PC-9 (cell line): ENCODE results near the gene SLC36A2. TPM values are rescaled to one million over a fixed set of nuclear protein-coding genes. Genes with fewer than 3 reads are reported as not detected.
"Not testable (repeated sequence)": the region's sequence is repeated elsewhere in the genome, so short reads cannot be mapped to it uniquely, and the experiment has no call there.

Experiments used
- BruUV-seq: library from RNA; stranded (reverse); fragments of 400-500 nt; replicated peaks from 2 replicates; lab custom pipeline; 2021; lab: Mats Ljungman, UMichigan
- CTCF ChIA-PET: fragments of 300-600 bp; sonication (Branson Sonifier 250); formaldehyde crosslinking; loops from one replicate; lab custom pipeline; 2022; ENCODE audit warnings: antibody characterized with exemption; lab: Charles Lee
- POLR2A ChIA-PET: fragments of 300-600 bp; sonication (Branson Sonifier 250); formaldehyde crosslinking; loops from one replicate; lab custom pipeline; 2022; ENCODE audit warnings: antibody characterized with exemption; ENCODE audit not compliant: unreplicated experiment; lab: Charles Lee
- DNase-seq, 2 experiments: peaks; one replicate each; pipeline versions ENCODE4 v3.0.0 to v3.0.0-alpha.2; 2015 to 2022; ENCODE audit warnings: mixed read lengths in 1 of 2
- H2AFZ ChIP-seq: fragments of 200-600 bp; sonication (generic); 2 replicates; pipeline ENCODE4 v1.8.1; 2017; ENCODE audit warnings: antibody characterized with exemption
- H3F3A ChIP-seq: fragments of 200-600 bp; sonication (generic); 2 replicates; pipeline ENCODE4 v1.8.1; 2017; ENCODE audit warnings: antibody characterized with exemption, mild to moderate bottlenecking, low read depth; ENCODE audit not compliant: insufficient read depth
- H3K27ac ChIP-seq: fragments of 200-600 bp; sonication (generic); 2 replicates; pipeline ENCODE4 v1.6.1; 2016; ENCODE audit warnings: mixed run types
- H3K27me3 ChIP-seq: fragments of 200-600 bp; sonication (generic); 2 replicates; pipeline ENCODE4 v1.6.1; 2016; ENCODE audit warnings: low read depth, mixed run types; ENCODE audit not compliant: insufficient read depth
- H3K36me3 ChIP-seq: fragments of 200-600 bp; sonication (generic); 2 replicates; pipeline ENCODE4 v1.6.1; 2016; ENCODE audit warnings: low read depth, mixed run types
- H3K4me1 ChIP-seq: fragments of 200-600 bp; sonication (generic); replicated peaks from 2 replicates; pipeline ENCODE4 v1.6.1; 2016; ENCODE audit warnings: mixed run types; ENCODE audit not compliant: insufficient read depth
- H3K4me2 ChIP-seq: fragments of 200-600 bp; sonication (generic); 2 replicates; pipeline ENCODE4 v1.6.1; 2017; ENCODE audit warnings: mixed run types
- H3K4me3 ChIP-seq: fragments of 200-600 bp; sonication (generic); 2 replicates; pipeline ENCODE4 v1.6.1; 2016; ENCODE audit warnings: mixed run types
- H3K79me2 ChIP-seq: fragments of 200-600 bp; sonication (generic); 2 replicates; pipeline ENCODE4 v1.6.1; 2017; ENCODE audit warnings: low read depth, mixed run types
- H3K9me2 ChIP-seq: fragments of 200-600 bp; sonication (generic); 2 replicates; pipeline ENCODE4 v1.8.1; 2017; ENCODE audit warnings: mild to moderate bottlenecking; ENCODE audit not compliant: insufficient read depth
- H3K9me3 ChIP-seq: fragments of 200-600 bp; sonication (generic); 2 replicates; pipeline ENCODE4 v1.8.1; 2016; ENCODE audit warnings: low read depth; ENCODE audit not compliant: insufficient read depth
- H4K20me1 ChIP-seq: fragments of 200-600 bp; sonication (generic); 2 replicates; pipeline ENCODE4 v1.8.1; 2017; ENCODE audit not compliant: insufficient read depth
- CTCF ChIP-seq: fragments of 200-600 bp; sonication (generic); conservative IDR thresholded peaks from 2 replicates; pipeline ENCODE4 v1.6.1; 2017; ENCODE audit warnings: mixed run types, antibody characterized with exemption, mild to moderate bottlenecking, moderate library complexity
- EZH2 ChIP-seq: fragments of 200-600 bp; sonication (generic); IDR thresholded peaks from 2 replicates; pipeline ENCODE4 v1.8.0; 2017; ENCODE audit warnings: antibody characterized with exemption, low read depth
- intact Hi-C: fragments of 100-400 bp; cut with micrococcal nuclease; formaldehyde crosslinking; loops from one replicate; pipeline ENCODE4 v1.10.0; 2022; ENCODE audit not compliant: unreplicated experiment
- total RNA-seq: library from RNA; stranded (reverse); gene quantifications from 2 replicates; pipeline ENCODE4 v1.2.3, GENCODE V29; 2021

The SLC36A2 gene
- total RNA-seq, 1 experiment from 2014 or later, result not detected

- ChIA-PET CTCF (no interaction called here), POLR2A (no interaction called here)
- TF ChIP-seq EZH2 (no peak), CTCF (no peak)
These were observed 31.3 kb upstream of the SLC36A2 start for GRCh38 chr5:151378616-151379015.

GRCh38 chr5:151374539-151374938, 27.2 kb upstream of the SLC36A2 start:
- ChIA-PET POLR2A (no interaction called here), CTCF (no interaction called here)
- no peak overlapping the region for H2AFZ ChIP-seq
- no peak for DNase-seq
- H3K4me2 ChIP-seq, result no peak overlapping the region
- no peaks in the 10 kb centered on the region for H4K20me1 ChIP-seq
- H3K27ac ChIP-seq, result no peak overlapping the region
- H3F3A ChIP-seq, result no peaks in the 10 kb centered on the region
- no peaks in the 10 kb centered on the region for H3K4me1 ChIP-seq
- H3K36me3 ChIP-seq, result no peaks in the 10 kb centered on the region
- no peaks in the 10 kb centered on the region for H3K9me3 ChIP-seq
- intact Hi-C loops, result no loop called here
- H3K9me2 ChIP-seq, result no peaks in the 10 kb centered on the region
- H3K4me3 ChIP-seq, result no peak overlapping the region
- BruUV-seq, result no TSS peak
- H3K79me2 ChIP-seq, result no peaks in the 10 kb centered on the region
- TF ChIP-seq CTCF (no peak), EZH2 (no peak)
- H3K27me3 ChIP-seq, result no peaks in the 10 kb centered on the region

More at GRCh38 chr5:151378616-151379015, 31.3 kb upstream of the SLC36A2 start:
- no peaks in the 10 kb centered on the region for H3K9me3 ChIP-seq
- H3F3A ChIP-seq, result no peaks in the 10 kb centered on the region
- no peak overlapping the region for H3K4me3 ChIP-seq
- no peak overlapping the region for H2AFZ ChIP-seq
- DNase-seq, result no peak
- no peak overlapping the region for H3K4me2 ChIP-seq
- no TSS peak for BruUV-seq
- H3K27me3 ChIP-seq, result no peaks in the 10 kb centered on the region
- intact Hi-C loops, result no loop called here
- no peak overlapping the region for H3K27ac ChIP-seq
- no peaks in the 10 kb centered on the region; the same call in 1 of the 2 replicates for H3K4me1 ChIP-seq
- no peaks in the 10 kb centered on the region for H3K9me2 ChIP-seq
- no peaks in the 10 kb centered on the region for H3K79me2 ChIP-seq
- H4K20me1 ChIP-seq, result no peaks in the 10 kb centered on the region
- no peaks in the 10 kb centered on the region for H3K36me3 ChIP-seq

- H4K20me1 ChIP-seq, H2AFZ ChIP-seq, H3K9me3 ChIP-seq, H3K27me3 ChIP-seq, H3F3A ChIP-seq, H3K4me3 ChIP-seq, H3K36me3 ChIP-seq, H3K4me1 ChIP-seq, H3K27ac ChIP-seq, CTCF ChIA-PET, H3K9me2 ChIP-seq, POLR2A ChIA-PET, BruUV-seq, DNase-seq, H3K4me2 ChIP-seq, H3K79me2 ChIP-seq, intact Hi-C loops: not testable (repeated sequence)
These were observed 19.7 kb upstream of the SLC36A2 start for GRCh38 chr5:151367038-151367437.

- TF ChIP-seq CTCF (no peak), EZH2 (no peak)
- ChIA-PET CTCF (no interaction called here), POLR2A (no interaction called here)
- no peak overlapping the region for H3K4me3 ChIP-seq
- no peaks in the 10 kb centered on the region for H3K27me3 ChIP-seq
- no peaks in the 10 kb centered on the region for H3K9me3 ChIP-seq
- no peaks in the 10 kb centered on the region for H3K36me3 ChIP-seq
- H3K9me2 ChIP-seq, result no peaks in the 10 kb centered on the region
- no peak overlapping the region for H2AFZ ChIP-seq
- H3K27ac ChIP-seq, result no peak overlapping the region
- no peak overlapping the region for H3K4me2 ChIP-seq
- intact Hi-C loops, result no loop called here
- no peaks in the 10 kb centered on the region for H4K20me1 ChIP-seq
- DNase-seq, result no peak
- no peaks in the 10 kb centered on the region for H3K4me1 ChIP-seq
- BruUV-seq, result no TSS peak
- no peaks in the 10 kb centered on the region for H3K79me2 ChIP-seq
- H3F3A ChIP-seq, result no peaks in the 10 kb centered on the region
These were observed 16.3 kb upstream of the SLC36A2 start for GRCh38 chr5:151363673-151364072.
